Activated naive CD4-positive, alpha-beta T cell treated with anti-CD3 and anti-CD28 coated beads for 36 hours (primary cell): ENCODE data around the gene JAK3. TPM values are rescaled to one million over a fixed set of nuclear protein-coding genes. Genes with fewer than 3 reads are reported as not detected.
A peak's percentile ranks its signal among the peaks of the same experiment; 100 is the strongest.
"Not testable (repeated sequence)": the region's sequence is repeated elsewhere in the genome, so short reads cannot be mapped to it uniquely, and the experiment has no call there.

Experiments used
- CTCF ChIA-PET: fragments of 350-600 bp; sonication (Branson Sonifier 250); formaldehyde crosslinking; loops from one replicate; lab custom pipeline; 2021; ENCODE audit warnings: antibody characterized with exemption; lab: Charles Lee
- DNase-seq: peaks from one replicate; pipeline ENCODE4 v3.0.0-alpha.2; 2020
- H3K27ac Mint-ChIP-seq: one replicate; pipeline ENCODE4 v1.8.0; 2021; ENCODE audit warnings: mild to moderate bottlenecking, mixed read lengths
- H3K27me3 Mint-ChIP-seq: one replicate; pipeline ENCODE4 v1.8.0; 2021; ENCODE audit warnings: low read depth, mixed read lengths
- H3K36me3 Mint-ChIP-seq: one replicate; pipeline ENCODE4 v1.8.0; 2021; ENCODE audit warnings: low read depth, mixed read lengths
- H3K4me1 Mint-ChIP-seq: one replicate; pipeline ENCODE4 v1.8.0; 2021; ENCODE audit warnings: low read depth, mixed read lengths
- H3K4me3 Mint-ChIP-seq: one replicate; pipeline ENCODE4 v1.8.0; 2021; ENCODE audit warnings: mild to moderate bottlenecking, moderate library complexity, mixed read lengths
- H3K9me3 Mint-ChIP-seq: one replicate; pipeline ENCODE4 v1.8.0; 2021; ENCODE audit warnings: mixed read lengths
- intact Hi-C: fragments of 100-400 bp; cut with micrococcal nuclease; formaldehyde crosslinking; loops from one replicate; pipeline ENCODE4 v1.15.1; 2023
- total RNA-seq, 2 experiments: library from RNA; stranded (reverse); gene quantifications; one replicate each; pipeline ENCODE4 v1.2.3, GENCODE V29; 2021

JAK3 gene
- total RNA-seq, 2 experiments from 2014 or later, result 231 to 235 TPM

DNA sequence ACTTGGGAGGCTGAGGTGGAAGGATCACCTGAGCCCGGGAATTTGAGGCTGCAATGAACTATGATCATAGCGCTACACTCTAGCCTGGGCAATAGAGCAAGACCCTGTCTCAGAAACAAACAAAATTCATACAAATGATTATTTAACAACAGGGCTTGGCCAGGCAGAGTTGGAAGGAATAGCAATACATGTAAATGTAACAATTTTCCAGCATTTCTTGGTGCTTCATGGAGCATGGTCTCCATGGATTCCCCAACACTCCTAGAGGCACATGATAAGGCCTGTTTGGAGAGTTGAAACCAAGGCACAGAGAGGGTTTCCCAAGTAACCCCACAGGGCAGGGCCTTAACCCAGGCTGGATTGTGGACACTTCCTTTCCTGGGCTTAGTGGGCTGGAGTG is 36.7 kb downstream of the JAK3 start:
- DNase-seq, result no peak
- Mint-ChIP-seq H3K9me3 (no peaks in the 10 kb centered on the region), H3K36me3 (no peaks in the 10 kb centered on the region), H3K4me3 (no peak overlapping the region), H3K27me3 (no peaks in the 10 kb centered on the region), H3K27ac (no peak overlapping the region), H3K4me1 (peaks cover 14% of the 10 kb centered on the region)
- intact Hi-C loops, result no loop called here
- CTCF ChIA-PET, result no interaction called here

DNA sequence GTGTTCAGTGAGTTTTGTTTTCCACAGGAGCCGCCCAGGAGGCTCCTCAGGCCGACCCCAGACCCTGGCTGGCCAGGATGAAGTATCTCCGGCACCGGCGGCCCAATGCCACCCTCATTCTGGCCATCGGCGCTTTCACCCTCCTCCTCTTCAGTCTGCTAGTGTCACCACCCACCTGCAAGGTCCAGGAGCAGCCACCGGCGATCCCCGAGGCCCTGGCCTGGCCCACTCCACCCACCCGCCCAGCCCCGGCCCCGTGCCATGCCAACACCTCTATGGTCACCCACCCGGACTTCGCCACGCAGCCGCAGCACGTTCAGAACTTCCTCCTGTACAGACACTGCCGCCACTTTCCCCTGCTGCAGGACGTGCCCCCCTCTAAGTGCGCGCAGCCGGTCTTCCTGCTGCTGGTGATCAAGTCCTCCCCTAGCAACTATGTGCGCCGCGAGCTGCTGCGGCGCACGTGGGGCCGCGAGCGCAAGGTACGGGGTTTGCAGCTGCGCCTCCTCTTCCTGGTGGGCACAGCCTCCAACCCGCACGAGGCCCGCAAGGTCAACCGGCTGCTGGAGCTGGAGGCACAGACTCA is 40.0 kb downstream of the JAK3 start:
- peak overlapping the region; percentile 36 for H3K4me3 Mint-ChIP-seq
- intact Hi-C loops, result no loop called here
- no peak overlapping the region for H3K27ac Mint-ChIP-seq
- no peaks in the 10 kb centered on the region for H3K27me3 Mint-ChIP-seq
- no peaks in the 10 kb centered on the region for H3K36me3 Mint-ChIP-seq
- CTCF ChIA-PET, result interaction anchor here (0.6 kb wide), 1 partner anchor 115 kb away, joined by 8 read pairs; no protein-coding TSS in a partner anchor
- peak; percentile 34 for DNase-seq
- H3K9me3 Mint-ChIP-seq, result no peaks in the 10 kb centered on the region
- H3K4me1 Mint-ChIP-seq, result peaks cover 31% of the 10 kb centered on the region

DNA sequence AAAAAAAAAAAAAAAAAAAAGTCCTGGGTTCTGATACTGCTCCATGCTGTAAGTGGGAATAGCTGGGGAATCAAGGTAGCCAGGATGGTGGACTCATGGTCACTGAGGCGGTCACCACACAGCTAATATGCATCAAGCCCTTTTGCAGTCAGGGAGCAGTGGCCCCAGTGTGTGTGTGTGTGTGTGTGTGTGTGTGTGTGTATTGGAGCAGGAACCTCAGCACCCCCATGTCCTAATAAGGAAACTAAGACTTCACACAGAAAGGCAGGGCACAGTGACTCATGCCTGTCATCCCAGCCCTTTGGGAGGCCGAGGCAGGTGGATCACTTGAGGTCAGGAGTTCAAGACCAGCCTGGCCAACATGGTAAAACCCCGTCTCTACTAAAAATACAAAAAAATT is 40.8 kb downstream of the JAK3 start:
- DNase-seq, result peak; percentile 56
- CTCF ChIA-PET, result interaction anchor here (0.7 kb wide), 1 partner anchor 131 kb away, joined by 3 read pairs; no protein-coding TSS in a partner anchor
- H3K4me1 Mint-ChIP-seq, result peaks cover 35% of the 10 kb centered on the region
- no peak overlapping the region for H3K27ac Mint-ChIP-seq
- H3K27me3 Mint-ChIP-seq, result no peaks in the 10 kb centered on the region
- H3K9me3 Mint-ChIP-seq, result no peaks in the 10 kb centered on the region
- intact Hi-C loops, result no loop called here
- H3K36me3 Mint-ChIP-seq, result no peaks in the 10 kb centered on the region
- H3K4me3 Mint-ChIP-seq, result no peak overlapping the region

DNA sequence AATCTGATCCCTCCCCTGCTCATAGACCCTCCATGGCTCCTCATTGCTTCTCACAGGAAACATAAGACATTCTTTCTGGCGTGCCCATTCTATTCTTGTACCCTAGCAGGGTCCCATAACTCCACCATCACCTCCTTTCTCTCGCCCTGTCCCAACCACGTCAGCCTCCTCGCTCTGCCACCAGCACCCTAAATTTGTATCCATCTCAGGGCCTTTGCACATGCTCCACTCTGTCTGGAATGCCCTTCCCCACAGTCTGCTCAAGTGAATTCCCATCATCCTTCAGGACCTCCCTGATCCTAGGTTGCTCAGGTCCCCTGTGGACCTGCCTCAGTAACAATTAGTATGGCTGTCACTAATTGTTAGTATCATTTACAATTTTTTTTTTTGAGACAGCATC is 42.4 kb downstream of the JAK3 start:
- peaks cover 35% of the 10 kb centered on the region for H3K4me1 Mint-ChIP-seq
- intact Hi-C loops, result no loop called here
- no peaks in the 10 kb centered on the region for H3K36me3 Mint-ChIP-seq
- no peak overlapping the region for H3K27ac Mint-ChIP-seq
- H3K4me3 Mint-ChIP-seq, result no peak overlapping the region
- CTCF ChIA-PET, result interaction anchor here (0.6 to 3.5 kb wide), 4 partner anchors 41 to 1306 kb away, joined by 3 to 15 read pairs (median 4); no protein-coding TSS in a partner anchor
- no peaks in the 10 kb centered on the region for H3K27me3 Mint-ChIP-seq
- no peak for DNase-seq
- H3K9me3 Mint-ChIP-seq, result no peaks in the 10 kb centered on the region

DNA sequence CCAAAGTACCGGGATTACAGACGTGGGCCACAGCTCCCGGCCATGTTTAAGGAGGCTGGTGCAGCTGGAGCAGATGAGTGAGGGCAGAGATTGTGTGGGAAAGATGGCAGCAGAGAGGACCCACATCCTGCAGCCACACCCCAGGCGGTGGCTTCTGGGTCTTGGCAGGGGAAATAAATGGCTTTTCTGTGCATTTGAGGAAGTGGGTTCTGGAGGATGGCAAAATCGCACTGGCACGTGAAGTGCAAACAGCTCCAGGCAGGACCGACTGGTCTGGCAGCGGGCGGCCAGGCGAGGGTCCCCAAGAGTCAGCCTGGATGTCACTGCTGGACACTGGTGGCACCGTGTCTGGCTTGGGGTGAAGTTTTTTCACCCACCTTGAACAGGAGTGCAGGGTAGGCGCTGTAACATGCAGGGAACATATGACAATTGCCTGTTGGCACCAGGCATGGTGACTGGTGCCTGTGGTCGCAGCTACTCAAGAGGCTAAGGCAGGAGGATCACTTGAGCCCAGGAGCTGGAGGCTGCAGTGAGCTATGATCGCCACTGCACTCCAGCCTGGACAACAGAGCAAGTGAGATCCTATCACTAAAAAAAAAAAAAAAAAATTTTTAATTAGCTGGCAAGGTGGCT is 44.4 kb downstream of the JAK3 start:
- H3K9me3 Mint-ChIP-seq, result no peaks in the 10 kb centered on the region
- DNase-seq, result peak; percentile 43
- no peaks in the 10 kb centered on the region for H3K27me3 Mint-ChIP-seq
- no peak overlapping the region for H3K4me3 Mint-ChIP-seq
- peak overlapping the region; percentile 71 for H3K27ac Mint-ChIP-seq
- intact Hi-C loops, result no loop called here
- H3K36me3 Mint-ChIP-seq, result no peaks in the 10 kb centered on the region
- H3K4me1 Mint-ChIP-seq, result peaks cover 35% of the 10 kb centered on the region
- CTCF ChIA-PET, result interaction anchor here (1.1 to 3.5 kb wide), 2 partner anchors 20 to 52 kb away, joined by 3 to 15 read pairs; no protein-coding TSS in a partner anchor

DNA sequence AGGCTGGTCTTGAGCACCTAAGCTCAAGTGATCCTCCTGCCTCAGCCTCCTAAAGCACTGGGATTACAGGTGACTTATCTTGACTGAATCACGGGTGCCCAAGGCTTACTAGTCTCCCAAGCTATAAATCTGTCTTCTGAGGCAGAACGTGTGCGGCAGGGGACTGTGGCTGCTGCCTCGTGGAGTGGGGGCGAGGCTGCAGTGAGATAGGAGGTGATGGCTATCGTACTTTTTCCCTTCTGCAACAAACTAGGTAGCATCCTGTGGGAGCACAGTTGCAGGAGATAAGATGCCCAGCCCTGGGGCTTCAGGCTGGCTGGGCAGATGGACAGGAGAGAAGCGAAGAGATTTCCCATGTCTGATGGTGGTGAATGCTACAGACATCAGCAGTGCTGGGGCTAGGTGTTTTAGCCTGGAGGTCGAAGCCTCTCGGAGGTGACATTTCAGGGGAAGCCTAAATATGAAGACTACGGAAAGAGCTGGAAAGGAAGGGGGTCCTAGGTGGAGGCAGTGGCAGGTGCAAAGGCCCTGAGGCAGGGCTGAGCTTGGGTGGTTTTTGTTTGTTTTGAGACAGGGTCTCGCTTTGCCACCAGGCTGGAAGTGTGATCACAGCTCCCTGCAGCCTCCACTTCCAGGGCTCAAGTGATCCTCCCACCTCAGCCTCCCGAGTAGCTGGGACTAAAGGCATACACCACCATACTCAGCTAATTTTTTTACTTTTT is 45.5 kb downstream of the JAK3 start:
- intact Hi-C loops, result no loop called here
- no peaks in the 10 kb centered on the region for H3K36me3 Mint-ChIP-seq
- no peaks in the 10 kb centered on the region for H3K27me3 Mint-ChIP-seq
- H3K27ac Mint-ChIP-seq, result no peak overlapping the region
- no peaks in the 10 kb centered on the region for H3K9me3 Mint-ChIP-seq
- no peak overlapping the region for H3K4me3 Mint-ChIP-seq
- CTCF ChIA-PET, result interaction anchor here (0.6 to 3.5 kb wide), 7 partner anchors 17 to 457 kb away, joined by 3 to 15 read pairs (median 3); no protein-coding TSS in a partner anchor
- H3K4me1 Mint-ChIP-seq, result peaks cover 36% of the 10 kb centered on the region
- DNase-seq, result no peak

DNA sequence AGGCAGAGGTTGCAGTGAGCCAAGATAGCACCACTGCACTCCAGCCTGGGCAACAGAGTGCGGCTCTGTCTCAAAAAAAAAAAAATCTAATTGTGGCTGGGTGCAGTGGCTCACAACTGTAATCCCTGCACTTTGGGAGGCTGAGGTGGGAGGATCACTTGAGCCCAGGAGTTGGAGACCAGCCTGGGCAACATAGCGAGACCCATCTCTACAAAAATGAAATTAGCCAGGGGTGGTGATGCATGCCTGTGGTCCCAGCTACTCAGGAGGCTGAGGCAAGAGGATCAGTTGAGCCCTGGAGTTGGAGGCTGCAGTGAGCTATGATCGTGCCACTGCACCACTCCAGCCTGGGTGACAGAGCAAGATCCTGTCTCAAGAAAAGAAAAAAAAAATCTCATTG is 49.2 kb downstream of the JAK3 start:
- intact Hi-C loops, H3K36me3 Mint-ChIP-seq, H3K27me3 Mint-ChIP-seq, H3K9me3 Mint-ChIP-seq, H3K27ac Mint-ChIP-seq, DNase-seq, H3K4me3 Mint-ChIP-seq: not testable (repeated sequence)
- CTCF ChIA-PET, result interaction anchor here (0.6 kb wide), 2 partner anchors 98 to 157 kb away, joined by 3 read pairs; no protein-coding TSS in a partner anchor
- peaks cover 48% of the 10 kb centered on the region for H3K4me1 Mint-ChIP-seq

DNA sequence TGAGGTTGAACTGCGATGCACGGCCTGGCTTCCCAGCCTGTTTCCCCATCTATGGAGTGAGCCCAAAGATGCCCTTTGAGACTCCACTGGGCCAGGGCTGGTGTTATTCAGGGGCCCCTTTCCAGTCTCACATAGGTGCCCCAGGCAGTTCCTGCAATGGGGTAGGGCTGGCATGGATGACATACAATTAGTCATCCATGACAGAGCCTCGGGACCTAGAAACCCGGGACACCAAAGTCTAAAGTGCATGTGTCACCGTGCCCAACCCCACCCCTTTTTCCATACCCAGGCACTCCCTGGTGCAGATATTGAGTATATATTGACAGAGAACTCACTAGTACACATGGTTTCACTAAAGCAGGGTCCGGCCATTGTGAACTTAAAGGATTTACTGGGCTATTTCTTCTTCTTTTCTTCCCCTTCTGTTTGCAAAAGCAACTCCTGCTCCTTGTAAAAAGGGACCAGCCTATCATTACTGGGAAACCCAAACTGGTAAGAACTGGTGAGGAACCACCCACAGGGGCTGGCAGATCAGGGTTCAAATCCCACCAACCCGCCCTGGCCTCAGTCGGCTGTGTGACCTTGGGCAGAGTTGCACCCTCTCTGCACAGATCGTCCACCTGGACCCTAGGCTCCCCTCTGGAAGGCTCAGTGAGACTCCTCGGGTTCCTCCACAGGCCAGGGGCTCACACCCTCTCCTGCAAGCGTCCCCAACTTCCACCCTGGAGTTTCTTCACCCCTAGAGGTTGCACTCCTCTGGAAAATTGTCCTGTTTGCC is 50.2 kb downstream of the JAK3 start:
- no peak overlapping the region for H3K27ac Mint-ChIP-seq
- DNase-seq, result peak; percentile 82
- CTCF ChIA-PET, result interaction anchor here (0.7 to 1.0 kb wide), 3 partner anchors 31 to 58 kb away, joined by 3 to 4 read pairs (median 3); no protein-coding TSS in a partner anchor
- no peaks in the 10 kb centered on the region for H3K9me3 Mint-ChIP-seq
- H3K4me3 Mint-ChIP-seq, result no peak overlapping the region
- no peaks in the 10 kb centered on the region for H3K36me3 Mint-ChIP-seq
- H3K27me3 Mint-ChIP-seq, result no peaks in the 10 kb centered on the region
- intact Hi-C loops, result loop anchor here (2.0 kb wide), 1 partner anchor 49 kb away; the partner anchor contains the start of gene JAK3
- peaks cover 44% of the 10 kb centered on the region for H3K4me1 Mint-ChIP-seq

DNA sequence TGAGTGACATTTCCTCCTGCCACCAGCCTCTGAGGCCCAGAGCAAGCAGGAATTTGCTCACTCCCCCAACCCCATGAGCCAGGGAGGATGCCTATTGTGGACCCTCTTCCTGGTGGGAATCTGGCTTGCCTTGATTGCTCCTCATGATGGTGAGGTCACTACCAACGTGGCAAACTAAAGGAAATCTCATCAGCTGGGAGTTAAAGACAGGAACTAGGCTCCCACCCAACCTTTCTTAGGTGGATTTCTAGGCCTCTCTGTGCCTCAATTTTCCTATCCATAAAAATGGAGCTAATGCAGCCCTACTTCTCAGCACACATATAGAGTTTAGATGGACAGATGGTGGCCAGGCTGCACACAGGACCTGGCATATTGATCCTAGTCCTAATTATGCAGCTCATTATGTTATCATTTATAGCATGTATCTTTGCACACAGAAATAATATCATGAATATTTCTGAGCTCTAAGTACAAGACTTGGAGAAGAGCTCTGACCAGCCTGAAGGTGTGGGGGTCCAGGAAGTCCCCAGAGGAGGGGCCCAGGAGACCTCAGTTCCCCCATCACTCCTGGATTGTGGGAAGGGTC is 50.9 kb downstream of the JAK3 start:
- no peak for DNase-seq
- intact Hi-C loops, result loop anchor here (2.0 kb wide), 1 partner anchor 50 kb away; the partner anchor contains the start of gene JAK3
- no peaks in the 10 kb centered on the region for H3K9me3 Mint-ChIP-seq
- CTCF ChIA-PET, result interaction anchor here (0.7 to 1.0 kb wide), 3 partner anchors 30 to 59 kb away, joined by 3 to 4 read pairs (median 3); no protein-coding TSS in a partner anchor
- peaks cover 41% of the 10 kb centered on the region for H3K4me1 Mint-ChIP-seq
- H3K27ac Mint-ChIP-seq, result no peak overlapping the region
- no peaks in the 10 kb centered on the region for H3K36me3 Mint-ChIP-seq
- no peaks in the 10 kb centered on the region for H3K27me3 Mint-ChIP-seq
- no peak overlapping the region for H3K4me3 Mint-ChIP-seq

DNA sequence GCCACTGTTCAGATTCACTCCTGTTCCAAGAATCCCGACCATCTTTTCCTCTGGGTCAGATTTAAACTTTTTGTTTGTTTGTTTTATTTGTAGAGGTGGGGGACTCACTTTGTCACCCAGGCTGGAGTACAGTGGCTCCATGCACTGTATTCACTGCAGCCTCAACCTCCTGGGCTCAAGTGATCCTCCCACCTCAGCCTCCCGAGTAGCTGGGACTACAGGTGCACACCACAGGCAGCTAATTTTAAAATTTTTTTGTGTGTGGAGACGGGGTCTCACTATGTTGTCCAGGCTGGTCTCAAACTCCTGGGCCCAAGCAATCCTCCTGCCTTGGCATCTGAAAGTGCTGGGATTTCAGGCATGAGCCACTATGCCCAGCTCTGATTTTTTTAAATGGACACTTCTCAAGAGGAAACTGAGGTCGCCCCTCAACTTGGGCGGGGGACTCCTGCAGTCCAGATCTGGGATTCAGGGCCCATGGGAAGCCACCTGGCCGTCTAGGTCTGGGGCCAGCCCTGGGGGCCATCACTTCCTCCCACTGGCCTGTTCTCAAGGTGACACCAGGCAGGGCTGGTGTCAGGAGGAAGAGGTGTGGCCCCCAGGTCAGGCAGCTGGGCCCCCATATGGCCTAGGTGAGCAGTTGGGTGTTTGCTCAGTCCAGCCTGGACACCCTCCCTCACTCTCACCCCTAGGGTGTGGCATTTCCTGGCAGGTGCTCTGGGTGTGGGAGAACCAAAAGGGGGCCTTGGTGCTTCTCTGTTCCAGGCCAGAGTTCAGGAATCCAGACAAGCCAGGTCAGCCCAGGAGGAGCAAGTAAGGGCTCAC is 51.6 kb downstream of the JAK3 start:
- intact Hi-C loops, result loop anchor here (2.0 kb wide), 1 partner anchor 51 kb away; the partner anchor contains the start of gene JAK3
- DNase-seq, result no peak
- Mint-ChIP-seq H3K4me3 (no peak overlapping the region), H3K36me3 (no peaks in the 10 kb centered on the region), H3K27ac (no peak overlapping the region), H3K9me3 (no peaks in the 10 kb centered on the region), H3K4me1 (peaks cover 47% of the 10 kb centered on the region), H3K27me3 (no peaks in the 10 kb centered on the region)
- CTCF ChIA-PET, result interaction anchor here (0.9 to 2.2 kb wide), 3 partner anchors 13 to 60 kb away, joined by 3 to 13 read pairs (median 4); no protein-coding TSS in a partner anchor

DNA sequence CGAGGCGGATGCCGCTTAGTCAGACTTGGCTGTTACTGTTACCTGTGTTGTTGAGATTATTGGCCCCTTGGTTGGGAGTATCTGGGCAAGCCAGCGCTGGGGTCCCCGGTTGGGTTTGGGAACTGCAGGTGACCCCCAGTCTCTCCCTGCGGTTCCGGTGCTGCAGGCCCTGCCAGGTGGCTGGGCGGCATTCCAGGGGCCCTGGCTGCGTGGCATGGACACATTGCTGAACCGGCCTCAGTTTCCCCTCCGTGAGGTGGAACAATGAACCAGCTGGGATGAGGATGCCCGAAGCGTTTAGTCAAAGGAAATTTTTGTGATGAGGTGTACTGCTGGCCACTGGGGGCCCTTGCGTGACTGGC is 52.3 kb downstream of the JAK3 start:
- Mint-ChIP-seq H3K27me3 (no peaks in the 10 kb centered on the region), H3K4me3 (peak overlapping the region; percentile 15), H3K4me1 (peaks cover 52% of the 10 kb centered on the region), H3K27ac (no peak overlapping the region), H3K36me3 (no peaks in the 10 kb centered on the region), H3K9me3 (no peaks in the 10 kb centered on the region)
- CTCF ChIA-PET, result interaction anchor here (2.2 kb wide), 1 partner anchor 12 kb away, joined by 13 read pairs; no protein-coding TSS in a partner anchor
- intact Hi-C loops, result no loop called here
- DNase-seq, result no peak
